SK-N-SH (cell line): ENCODE data around the gene SLC16A13. TPM values are rescaled to one million over a fixed set of nuclear protein-coding genes. Genes with fewer than 3 reads are reported as not detected.

Experiments
- CTCF ChIA-PET: fragments of 300-600, 350-600 bp; formaldehyde crosslinking; extraction: SDS; loops from one replicate; lab custom pipeline; 2021; lab: Yijun Ruan, JAX
- POLR2A ChIA-PET: fragments of 350-600 bp; sonication (Branson Sonifier 250); formaldehyde crosslinking; extraction: SDS; loops from one replicate; lab custom pipeline; 2020; ENCODE audit warnings: antibody characterized with exemption, inconsistent platforms; lab: Yijun Ruan, JAX
- DNase-seq: peaks from one replicate; pipeline ENCODE4 v3.0.0; 2012
- H2AFZ ChIP-seq: fragments of 200-600 bp; sonication (generic); 2 replicates; pipeline ENCODE4 v1.8.1; 2016; ENCODE audit warnings: antibody characterized with exemption, mild to moderate bottlenecking, low read depth
- H3F3A ChIP-seq: fragments of 200-600 bp; sonication (generic); replicated peaks from 2 replicates; pipeline ENCODE3; 2016; ENCODE audit warnings: antibody characterized with exemption, mild to moderate bottlenecking; ENCODE audit not compliant: insufficient read depth
- H3K27ac ChIP-seq, 2 experiments: fragments of 200-500 bp in 1 of 2; fragments of 200-600 bp in 1 of 2; sonication (Bioruptor generic) in 1 of 2; sonication (generic), shearing (Covaris generic) in 1 of 2; 2 replicates each; pipeline versions ENCODE4 v1.5.1 to v1.6.1; 2014 to 2016; ENCODE audit warnings: low read depth in 2 of 2, inconsistent platforms in 1 of 2, low read length in 1 of 2, mild to moderate bottlenecking in 1 of 2, mixed read lengths in 1 of 2
- H3K27me3 ChIP-seq: fragments of 200-600 bp; sonication (generic), shearing (Covaris generic); 2 replicates; pipeline ENCODE4 v1.6.1; 2016; ENCODE audit warnings: mixed run types; ENCODE audit not compliant: insufficient read depth
- H3K36me3 ChIP-seq, 2 experiments: fragments of 200-500 bp in 1 of 2; fragments of 200-600 bp in 1 of 2; sonication (Bioruptor generic) in 1 of 2; sonication (generic) in 1 of 2; replicated peaks in 1 of 2; 2 replicates each; pipeline versions ENCODE3 to v1.5.1; 2014 to 2016; ENCODE audit warnings: low read length in 1 of 2, mild to moderate bottlenecking in 1 of 2; ENCODE audit not compliant: insufficient read depth in 2 of 2, control insufficient read depth in 1 of 2
- H3K4me1 ChIP-seq, 2 experiments: fragments of 200-500 bp in 1 of 2; fragments of 200-600 bp in 1 of 2; sonication (Bioruptor generic) in 1 of 2; sonication (generic), shearing (Covaris generic) in 1 of 2; 2 replicates each; pipeline versions ENCODE4 v1.5.1 to v1.6.1; 2014 to 2016; ENCODE audit warnings: low read depth in 1 of 2, low read length in 1 of 2, mixed run types in 1 of 2; ENCODE audit not compliant: insufficient read depth in 2 of 2, control insufficient read depth in 1 of 2
- H3K4me2 ChIP-seq: fragments of 200-600 bp; sonication (generic), shearing (Covaris generic); 2 replicates; pipeline ENCODE4 v1.6.1; 2017; ENCODE audit warnings: mixed run types
- H3K4me3 ChIP-seq, 2 experiments: fragments of 200-500 bp in 1 of 2; fragments of 200-600 bp in 1 of 2; sonication (Bioruptor generic) in 1 of 2; sonication (generic), shearing (Covaris generic) in 1 of 2; 2 replicates each; pipeline versions ENCODE4 v1.5.1 to v1.8.1; 2014 to 2016; ENCODE audit warnings: low read depth in 2 of 2, inconsistent platforms in 1 of 2, low read length in 1 of 2, mild to moderate bottlenecking in 1 of 2, mixed read lengths in 1 of 2, moderate library complexity in 1 of 2
- H3K79me2 ChIP-seq: fragments of 200-600 bp; sonication (generic); 2 replicates; pipeline ENCODE4 v1.8.1; 2017; ENCODE audit warnings: mild to moderate bottlenecking; ENCODE audit not compliant: insufficient read depth
- H3K9ac ChIP-seq: fragments of 200-600 bp; sonication (generic); 2 replicates; pipeline ENCODE4 v1.6.1; 2017; ENCODE audit warnings: mixed run types
- H3K9me2 ChIP-seq: fragments of 200-600 bp; sonication (generic); 2 replicates; pipeline ENCODE4 v1.6.1; 2017; ENCODE audit warnings: mixed run types
- H3K9me3 ChIP-seq: fragments of 200-600 bp; sonication (generic); 2 replicates; pipeline ENCODE4 v1.6.1; 2017; ENCODE audit warnings: mixed run types, mild to moderate bottlenecking, moderate library complexity
- H4K20me1 ChIP-seq: fragments of 200-600 bp; sonication (generic); 2 replicates; pipeline ENCODE4 v1.6.1; 2017; ENCODE audit warnings: mild to moderate bottlenecking, mixed run types; ENCODE audit not compliant: insufficient read depth
- JUND ChIP-seq: IDR thresholded peaks from 2 replicates; pipeline ENCODE4 v1.4.0; 2012
- MXI1 ChIP-seq: IDR thresholded peaks from 2 replicates; pipeline ENCODE4 v1.6.1; 2012; ENCODE audit warnings: mild to moderate bottlenecking, low read depth, low read length, improper control_type of control experiment
- TAF1 ChIP-seq: IDR thresholded peaks from 2 replicates; pipeline ENCODE4 v1.6.1; 2012; ENCODE audit warnings: low read depth, mild to moderate bottlenecking, low read length, moderate library complexity, borderline replicate concordance
- USF1 ChIP-seq: IDR thresholded peaks from 2 replicates; pipeline ENCODE4 v1.4.0; 2012; ENCODE audit warnings: low read depth, borderline replicate concordance
- WGBS: methylation state at CpG from one replicate; pipeline ENCODE4 v1.1.6; 2017; ENCODE audit warnings: low lambda C conversion rate; 5-methylcytosine and 5-hydroxymethylcytosine counted together
- polyA plus RNA-seq, 3 experiments: library from polyadenylated mRNA; depleted of rRNA; stranded (reverse); fragments of >200 nt; gene quantifications; 2 replicates each; pipeline ENCODE4 v1.2.3, GENCODE V29; 2012
- TF ChIP-seq, protein P1 (sequence below): IDR thresholded peaks from 2 replicates; pipeline ENCODE4 v1.6.1; 2012; ENCODE audit warnings: mild to moderate bottlenecking, low read depth, low read length, moderate library complexity

Gene SLC16A13
- polyA plus RNA-seq, 1 of the 3 experiments (the other 2 are of a cell fraction): 3.9 TPM

- peaks cover 7 to 28% of the 10 kb centered on the region in 2 experiments for H3K36me3 ChIP-seq
- H3K4me1 ChIP-seq: peaks cover 0 to 3% of the 10 kb centered on the region in 2 experiments; a peak in 1 of 4 replicates
- CTCF ChIA-PET: interaction anchor here (0.7 to 1.5 kb wide), 2 partner anchors 8 to 14 kb away, joined by 3 to 6 read pairs; no protein-coding TSS in a partner anchor
- no peak overlapping the region for H3K27ac ChIP-seq
- WGBS: 97% methylated on average over 37 of the region's 58 CpGs
- no peaks in the 10 kb centered on the region for H3K9me2 ChIP-seq
- H2AFZ ChIP-seq: no peak overlapping the region
- H3K9me3 ChIP-seq: no peaks in the 10 kb centered on the region
- H4K20me1 ChIP-seq: no peaks in the 10 kb centered on the region
- POLR2A ChIA-PET: no interaction called here
- no peak overlapping the region for H3K4me3 ChIP-seq
- H3K9ac ChIP-seq: no peak overlapping the region
- H3K4me2 ChIP-seq: no peak overlapping the region
- no peaks in the 10 kb centered on the region for H3K27me3 ChIP-seq
- H3F3A ChIP-seq: peaks cover 5% of the 10 kb centered on the region
- no peak for TF ChIP-seq JUND
- no peaks in the 10 kb centered on the region for H3K79me2 ChIP-seq
- no peak for DNase-seq
These were observed 39.4 kb upstream of the SLC16A13 start for GRCh38 chr17:6996256-6997011.

- POLR2A ChIA-PET: no interaction called here
- Histone ChIP-seq H3K27ac (no peak overlapping the region), H3K9me3 (no peaks in the 10 kb centered on the region), H3K79me2 (no peaks in the 10 kb centered on the region), H3K4me2 (no peak overlapping the region), H2AFZ (no peak overlapping the region), H3F3A (peaks cover 5% of the 10 kb centered on the region), H3K27me3 (no peaks in the 10 kb centered on the region), H3K9me2 (no peaks in the 10 kb centered on the region), H3K36me3 (peaks cover 15 to 36% of the 10 kb centered on the region in 2 experiments), H3K4me3 (no peak overlapping the region), H4K20me1 (no peaks in the 10 kb centered on the region), H3K9ac (no peak overlapping the region), H3K4me1 (peaks cover 0 to 3% of the 10 kb centered on the region in 2 experiments; a peak in 1 of 4 replicates)
- DNase-seq: no peak
- WGBS: 86% methylated on average over 8 of the region's 8 CpGs
- TF ChIP-seq JUND (no peak), TAF1 (no peak), USF1 (no peak), MXI1 (no peak)
- TF ChIP-seq, protein P1, sequence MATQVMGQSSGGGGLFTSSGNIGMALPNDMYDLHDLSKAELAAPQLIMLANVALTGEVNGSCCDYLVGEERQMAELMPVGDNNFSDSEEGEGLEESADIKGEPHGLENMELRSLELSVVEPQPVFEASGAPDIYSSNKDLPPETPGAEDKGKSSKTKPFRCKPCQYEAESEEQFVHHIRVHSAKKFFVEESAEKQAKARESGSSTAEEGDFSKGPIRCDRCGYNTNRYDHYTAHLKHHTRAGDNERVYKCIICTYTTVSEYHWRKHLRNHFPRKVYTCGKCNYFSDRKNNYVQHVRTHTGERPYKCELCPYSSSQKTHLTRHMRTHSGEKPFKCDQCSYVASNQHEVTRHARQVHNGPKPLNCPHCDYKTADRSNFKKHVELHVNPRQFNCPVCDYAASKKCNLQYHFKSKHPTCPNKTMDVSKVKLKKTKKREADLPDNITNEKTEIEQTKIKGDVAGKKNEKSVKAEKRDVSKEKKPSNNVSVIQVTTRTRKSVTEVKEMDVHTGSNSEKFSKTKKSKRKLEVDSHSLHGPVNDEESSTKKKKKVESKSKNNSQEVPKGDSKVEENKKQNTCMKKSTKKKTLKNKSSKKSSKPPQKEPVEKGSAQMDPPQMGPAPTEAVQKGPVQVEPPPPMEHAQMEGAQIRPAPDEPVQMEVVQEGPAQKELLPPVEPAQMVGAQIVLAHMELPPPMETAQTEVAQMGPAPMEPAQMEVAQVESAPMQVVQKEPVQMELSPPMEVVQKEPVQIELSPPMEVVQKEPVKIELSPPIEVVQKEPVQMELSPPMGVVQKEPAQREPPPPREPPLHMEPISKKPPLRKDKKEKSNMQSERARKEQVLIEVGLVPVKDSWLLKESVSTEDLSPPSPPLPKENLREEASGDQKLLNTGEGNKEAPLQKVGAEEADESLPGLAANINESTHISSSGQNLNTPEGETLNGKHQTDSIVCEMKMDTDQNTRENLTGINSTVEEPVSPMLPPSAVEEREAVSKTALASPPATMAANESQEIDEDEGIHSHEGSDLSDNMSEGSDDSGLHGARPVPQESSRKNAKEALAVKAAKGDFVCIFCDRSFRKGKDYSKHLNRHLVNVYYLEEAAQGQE: no peak
- CTCF ChIA-PET: no interaction called here
These were observed 38.6 kb upstream of the SLC16A13 start for GRCh38 chr17:6997171-6997570.
